IPS-NIHi11 (cell line): ENCODE data around the gene IGFALS.
A peak's percentile ranks its signal among the peaks of the same experiment; 100 is the strongest.

Source experiments
- DNase-seq: peaks from one replicate; pipeline ENCODE4 v3.0.0; 2012; ENCODE audit warnings: mixed read lengths, low spot score

The IGFALS gene

GRCh38 chr16:1789643-1790045, 3.9 kb downstream of the IGFALS start:
- DNase-seq: no peak

- no peak for DNase-seq
Observed at GRCh38 chr16:1788708-1789100, 4.8 kb downstream of the IGFALS start.

GRCh38 chr16:1788095-1788707, 5.3 kb downstream of the IGFALS start:
- DNase-seq: no peak

GRCh38 chr16:1787322-1788094, 6.0 kb downstream of the IGFALS start:
- DNase-seq: no peak

GRCh38 chr16:1787056-1787321, 6.5 kb downstream of the IGFALS start:
- no peak for DNase-seq

GRCh38 chr16:1786242-1787055, 7.1 kb downstream of the IGFALS start:
- DNase-seq: no peak

- no peak for DNase-seq
Observed at GRCh38 chr16:1785846-1786170, 7.7 kb downstream of the IGFALS start.

GRCh38 chr16:1784977-1785845, 8.3 kb downstream of the IGFALS start:
- DNase-seq: no peak

- peak; percentile 97 for DNase-seq
Observed at GRCh38 chr16:1782408-1783264, 10.9 kb downstream of the IGFALS start, which contains the start of the genes NUBP2 and SPSB3. Gene NUBP2 (plus strand): TSS chr16:1782960. CDS start chr16:1783021, 61 bp downstream. Gene SPSB3 (minus strand): TSS chr16:1782571. CDS start chr16:1781483, 1,088 bp downstream.

- DNase-seq: peak; percentile 63
Observed at GRCh38 chr16:1781758-1782407, 11.6 kb downstream of the IGFALS start.

- DNase-seq: no peak
Observed at GRCh38 chr16:1781254-1781653, 12.3 kb downstream of the IGFALS start.

- DNase-seq: no peak
Observed at GRCh38 chr16:1780677-1781072, 12.8 kb downstream of the IGFALS start.

- no peak for DNase-seq
Observed at GRCh38 chr16:1779741-1780676, 13.5 kb downstream of the IGFALS start.

GRCh38 chr16:1779234-1779701, 14.2 kb downstream of the IGFALS start:
- no peak for DNase-seq

- no peak for DNase-seq
Observed at GRCh38 chr16:1778200-1779179, 15.0 kb downstream of the IGFALS start.

GRCh38 chr16:1777375-1778199, 15.9 kb downstream of the IGFALS start:
- no peak for DNase-seq

- no peak for DNase-seq
Observed at GRCh38 chr16:1776991-1777374, 16.5 kb downstream of the IGFALS start.

- DNase-seq: no peak
Observed at GRCh38 chr16:1776672-1776955, 16.9 kb downstream of the IGFALS start.
